Stromal cell of bone marrow (primary cell): ENCODE data around the gene UGT1A8.
"Not testable (repeated sequence)": the region's sequence is repeated elsewhere in the genome, so short reads cannot be mapped to it uniquely, and the experiment has no call there.

Source experiments
- DNase-seq: peaks from one replicate; pipeline ENCODE4 v3.0.0-alpha.2; 2012; ENCODE audit warnings: low read depth

The UGT1A8 gene

GRCh38 chr2:233617476-233617875 is at the start of gene UGT1A8:
UGT1A8 (plus strand) TSS chr2:233617633; CDS start chr2:233617708, 75 bp downstream.
- DNase-seq, result not testable (repeated sequence)

- DNase-seq, result no peak
These were observed 46.4 kb upstream of the UGT1A8 start for GRCh38 chr2:233571001-233571400.

GRCh38 chr2:233571462-233571861 is 46.0 kb upstream of the UGT1A8 start:
- no peak for DNase-seq

GRCh38 chr2:233572468-233572867 is 45.0 kb upstream of the UGT1A8 start:
- DNase-seq, result no peak

- DNase-seq, result not testable (repeated sequence)
These were observed 40.1 kb upstream of the UGT1A8 start for GRCh38 chr2:233577341-233577740.

GRCh38 chr2:233583217-233583965 is 34.0 kb upstream of the UGT1A8 start:
- DNase-seq, result not testable (repeated sequence)

- DNase-seq, result no peak
These were observed 33.2 kb upstream of the UGT1A8 start for GRCh38 chr2:233584210-233584609.

GRCh38 chr2:233588400-233588799 is 29.0 kb upstream of the UGT1A8 start:
- no peak for DNase-seq

GRCh38 chr2:233592706-233593105 is 24.7 kb upstream of the UGT1A8 start:
- DNase-seq, result not testable (repeated sequence)

GRCh38 chr2:233593201-233593600 is 24.2 kb upstream of the UGT1A8 start:
- no peak for DNase-seq

- DNase-seq, result no peak
These were observed 19.9 kb upstream of the UGT1A8 start for GRCh38 chr2:233597522-233597921.

- DNase-seq, result no peak
These were observed 18.5 kb upstream of the UGT1A8 start for GRCh38 chr2:233598952-233599351.

GRCh38 chr2:233600386-233600785 is 17.0 kb upstream of the UGT1A8 start:
- DNase-seq, result no peak

- no peak for DNase-seq
These were observed 15.4 kb upstream of the UGT1A8 start for GRCh38 chr2:233602076-233602475.

- DNase-seq, result no peak
These were observed 13.9 kb upstream of the UGT1A8 start for GRCh38 chr2:233603520-233603919.

GRCh38 chr2:233604826-233605225 is 12.6 kb upstream of the UGT1A8 start:
- DNase-seq, result no peak

- DNase-seq, result no peak
These were observed 11.8 kb upstream of the UGT1A8 start for GRCh38 chr2:233605680-233606079.

GRCh38 chr2:233611284-233611683 is 6.1 kb upstream of the UGT1A8 start:
- DNase-seq, result no peak

GRCh38 chr2:233620204-233620603 is 2.8 kb downstream of the UGT1A8 start:
- no peak for DNase-seq

- not testable (repeated sequence) for DNase-seq
These were observed 4.4 kb downstream of the UGT1A8 start for GRCh38 chr2:233621863-233622262.

- no peak for DNase-seq
These were observed 10.0 kb downstream of the UGT1A8 start for GRCh38 chr2:233627331-233628025.

- not testable (repeated sequence) for DNase-seq
These were observed 18.9 kb downstream of the UGT1A8 start, which contains the start of gene UGT1A10 for GRCh38 chr2:233636306-233636705. UGT1A10 (plus strand) TSS chr2:233636448; CDS start chr2:233636523, 75 bp downstream.

- no peak for DNase-seq
These were observed 21.4 kb downstream of the UGT1A8 start for GRCh38 chr2:233638836-233639235.
